Dedifferentiated amniotic fluid mesenchymal stem cell (primary cell): ENCODE data around the gene TERC.
"Not testable (repeated sequence)": the region's sequence is repeated elsewhere in the genome, so short reads cannot be mapped to it uniquely, and the experiment has no call there.

Experiments
- DNase-seq: peaks from one replicate; pipeline ENCODE4 v3.0.0-alpha.2; 2016; ENCODE audit errors: extremely low spot score

TERC gene

DNA sequence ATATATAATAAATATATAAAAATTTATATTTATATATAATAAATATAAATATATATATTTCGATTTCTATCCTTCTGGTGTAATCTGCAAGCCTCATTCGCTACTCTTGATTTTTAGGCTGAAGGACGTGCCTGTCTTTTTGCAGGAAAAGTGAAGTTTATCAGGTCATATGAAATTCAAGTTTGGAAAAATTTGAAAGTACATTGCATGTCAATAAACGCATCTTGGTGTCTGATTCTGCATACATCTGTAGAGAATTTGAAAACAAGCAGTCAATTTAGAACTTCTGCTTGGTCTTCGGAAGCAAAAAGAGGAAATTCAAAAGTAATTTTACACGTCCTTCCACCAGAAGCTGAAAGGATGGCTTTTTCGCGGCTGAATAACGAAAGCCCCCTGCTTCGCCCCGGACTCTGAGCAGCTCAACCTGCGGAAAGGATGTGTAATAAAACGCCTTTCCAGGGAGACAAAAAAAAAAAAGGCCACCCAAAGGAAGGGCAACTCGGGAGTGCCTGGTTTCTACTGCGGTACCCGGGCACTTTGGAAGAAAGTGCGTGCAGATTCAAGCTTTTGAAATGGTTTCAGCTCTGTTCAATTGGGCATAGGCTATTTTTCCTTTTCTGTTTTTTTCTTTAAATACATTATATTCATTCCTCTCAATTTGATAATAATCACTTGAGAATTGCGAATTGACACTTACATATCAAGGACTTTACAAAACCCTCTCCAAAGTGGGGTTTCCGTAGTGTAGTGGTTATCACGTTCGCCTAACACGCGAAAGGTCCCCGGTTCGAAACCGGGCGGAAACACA is 6.8 kb upstream of the TERC start:
- DNase-seq, result peak; percentile 83

DNA sequence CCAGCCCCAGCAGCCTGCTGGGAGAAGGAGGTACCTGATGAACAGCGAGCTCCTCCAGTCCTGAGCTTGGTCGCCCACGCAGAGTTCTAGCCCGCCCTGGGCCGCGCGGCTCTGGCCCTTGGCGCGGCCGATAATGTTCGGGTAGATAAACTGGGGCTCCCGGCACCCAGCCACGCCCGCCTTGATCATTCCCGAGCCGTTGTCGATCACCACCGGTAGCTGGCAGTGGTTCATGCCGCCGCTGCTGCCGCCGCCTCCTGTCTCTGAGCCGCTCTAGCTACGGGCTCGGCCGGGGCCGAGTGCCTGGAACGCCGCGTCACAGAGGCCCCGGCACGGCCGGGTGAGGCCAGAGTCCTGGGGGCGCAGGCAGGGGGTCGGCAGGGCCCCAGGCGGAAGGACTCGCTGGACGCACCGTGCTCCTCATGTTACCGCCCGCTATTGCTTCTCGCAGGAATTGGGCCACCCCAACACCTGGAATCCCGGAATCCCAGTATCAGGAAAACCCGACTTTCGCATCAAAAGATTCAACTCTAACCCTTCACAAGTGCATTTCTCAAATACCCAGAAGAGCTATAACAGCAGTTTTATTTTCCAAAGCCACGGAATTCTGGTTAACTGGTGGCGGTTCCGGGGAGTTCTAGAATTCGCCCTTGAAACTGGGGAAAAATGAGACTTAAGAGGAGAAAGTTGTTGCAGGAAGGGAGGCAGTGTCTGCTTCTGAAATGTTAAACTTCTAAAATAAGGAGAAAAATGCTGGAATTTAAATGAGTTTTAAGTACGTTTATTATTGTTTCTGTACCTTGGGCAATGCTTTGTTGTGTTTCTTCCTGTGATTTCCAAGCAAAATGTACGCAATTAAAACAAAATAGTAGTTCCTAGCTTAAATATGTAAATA is 4.7 kb upstream of the TERC start, which contains the start of gene ACTRT3:
TSS of gene ACTRT3 (minus strand) at position 275 of the 895 bp plus-strand sequence. CDS start at position 234, 41 bp downstream.
- DNase-seq, result peak; percentile 36

DNA sequence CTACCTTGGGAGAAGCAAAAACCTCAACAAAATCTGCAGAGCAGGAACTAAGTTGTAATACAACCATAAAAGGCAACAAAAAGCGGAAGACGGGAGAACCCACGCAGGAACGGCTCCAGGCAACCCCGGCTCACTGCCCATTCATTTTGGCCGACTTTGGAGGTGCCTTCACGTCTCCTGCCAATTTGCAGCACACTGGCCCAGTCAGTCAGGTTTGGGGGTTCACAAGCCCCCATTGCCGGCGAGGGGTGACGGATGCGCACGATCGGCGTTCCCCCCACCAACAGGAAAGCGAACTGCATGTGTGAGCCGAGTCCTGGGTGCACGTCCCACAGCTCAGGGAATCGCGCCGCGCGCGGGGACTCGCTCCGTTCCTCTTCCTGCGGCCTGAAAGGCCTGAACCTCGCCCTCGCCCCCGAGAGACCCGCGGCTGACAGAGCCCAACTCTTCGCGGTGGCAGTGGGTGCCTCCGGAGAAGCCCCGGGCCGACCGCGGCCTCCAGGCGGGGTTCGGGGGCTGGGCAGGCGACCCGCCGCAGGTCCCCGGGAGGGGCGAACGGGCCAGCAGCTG is 463 bp downstream of the TERC start:
- DNase-seq, result peak; percentile 27

DNA sequence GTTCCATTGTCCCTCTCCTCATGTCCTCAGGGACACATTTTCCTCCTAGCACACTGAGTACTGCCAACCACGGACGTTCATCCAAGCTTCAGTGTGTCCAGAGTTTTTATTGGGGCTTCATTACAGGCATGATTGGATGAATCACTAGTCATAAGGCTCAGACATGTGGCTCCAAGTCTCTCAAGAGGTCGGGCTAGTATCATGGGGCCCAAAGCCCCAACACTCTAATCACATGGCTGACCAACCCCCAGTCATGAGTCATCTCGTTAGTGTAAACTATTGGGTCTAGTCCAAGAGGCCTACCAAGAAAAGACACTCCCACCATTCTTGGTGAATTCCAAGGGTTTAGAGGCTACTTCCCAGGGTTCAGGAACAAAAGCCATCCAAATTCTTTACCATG is 4.4 kb downstream of the TERC start:
- DNase-seq, result no peak

DNA sequence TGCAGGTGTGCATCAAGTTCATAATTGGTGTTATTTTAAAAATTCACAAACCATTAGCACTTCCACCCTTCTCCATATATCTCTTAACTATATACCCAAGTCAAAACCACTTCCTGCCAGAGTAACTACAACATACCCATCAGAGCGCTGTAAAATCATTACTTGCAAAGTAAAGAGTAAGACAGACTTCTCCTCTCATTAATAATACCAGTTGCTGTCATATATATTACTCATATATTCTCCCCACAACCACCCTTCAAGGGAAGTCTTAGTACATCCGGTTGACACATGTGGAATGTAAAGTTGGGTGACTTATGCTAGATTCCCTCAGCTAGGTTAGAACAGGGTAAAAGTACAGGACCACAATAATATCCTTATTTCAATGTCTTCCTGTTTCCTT is 5.6 kb downstream of the TERC start:
- DNase-seq, result no peak

DNA sequence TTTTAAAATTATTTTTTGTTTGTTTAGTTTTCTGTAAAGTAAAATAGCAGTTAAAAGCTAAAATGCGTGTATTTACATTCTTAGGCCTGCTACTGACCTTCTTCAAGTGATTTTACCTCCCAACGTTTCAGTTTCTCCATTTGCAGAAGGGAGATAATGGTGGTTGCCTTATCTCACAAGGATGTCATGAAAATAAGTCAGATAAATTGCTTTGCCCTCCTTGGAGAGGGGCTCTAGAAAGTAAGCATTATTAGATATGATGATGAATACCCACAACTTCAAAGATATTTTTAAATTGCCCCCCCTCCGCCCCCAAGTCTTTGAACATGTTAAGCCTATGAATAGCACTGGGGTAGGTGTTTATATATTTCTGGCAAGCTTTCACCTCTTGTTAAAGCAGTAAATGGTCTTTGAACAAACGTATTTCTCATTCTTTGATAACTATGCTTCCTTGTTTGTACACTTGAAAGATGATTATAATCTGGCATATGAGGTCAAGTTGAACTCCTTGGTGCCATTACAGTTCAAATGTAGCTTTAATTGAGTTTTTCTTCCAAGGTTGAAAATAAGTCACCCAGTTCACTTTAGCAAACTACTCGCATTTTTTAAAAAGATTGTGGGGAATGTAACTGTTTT is 6.4 kb downstream of the TERC start:
- DNase-seq, result no peak

DNA sequence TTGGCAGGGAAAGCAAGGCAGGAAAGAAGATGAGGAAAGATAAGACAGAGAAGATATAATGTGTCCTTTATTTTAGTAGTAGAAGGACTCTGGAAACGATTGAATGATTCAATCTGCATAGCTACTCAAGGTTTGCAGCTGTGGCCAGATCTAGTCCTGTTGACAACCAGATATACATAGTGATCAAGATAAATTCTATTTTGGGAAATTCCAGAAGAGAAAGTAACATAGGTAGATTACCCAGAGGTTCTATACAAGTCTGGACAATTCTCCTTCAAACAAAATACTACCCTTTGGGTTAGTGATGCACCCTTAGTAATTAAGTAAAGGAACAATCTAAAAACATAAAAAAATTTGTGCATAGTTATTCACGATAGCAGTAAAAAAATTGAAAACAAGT is 9.4 kb downstream of the TERC start:
- DNase-seq, result no peak

DNA sequence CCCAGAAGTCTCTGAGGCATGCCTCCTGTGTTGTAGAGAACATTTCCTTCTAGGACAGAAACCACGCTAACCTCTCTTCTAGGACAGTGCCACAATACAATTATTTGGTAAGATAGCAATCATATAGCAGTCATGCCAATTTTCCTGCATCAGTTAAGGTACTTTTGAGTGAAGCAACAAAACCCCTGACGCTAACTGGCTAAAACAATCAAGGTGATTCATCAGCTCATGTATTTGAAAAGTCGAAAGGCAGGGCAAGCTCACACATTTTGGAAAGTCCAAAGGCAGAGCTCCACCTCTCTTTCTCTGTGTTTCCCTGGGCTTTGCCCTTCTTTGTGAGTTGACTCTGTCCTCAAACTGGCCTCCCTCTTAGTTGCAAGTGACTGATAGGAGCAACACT is 10.1 kb downstream of the TERC start:
- no peak for DNase-seq

DNA sequence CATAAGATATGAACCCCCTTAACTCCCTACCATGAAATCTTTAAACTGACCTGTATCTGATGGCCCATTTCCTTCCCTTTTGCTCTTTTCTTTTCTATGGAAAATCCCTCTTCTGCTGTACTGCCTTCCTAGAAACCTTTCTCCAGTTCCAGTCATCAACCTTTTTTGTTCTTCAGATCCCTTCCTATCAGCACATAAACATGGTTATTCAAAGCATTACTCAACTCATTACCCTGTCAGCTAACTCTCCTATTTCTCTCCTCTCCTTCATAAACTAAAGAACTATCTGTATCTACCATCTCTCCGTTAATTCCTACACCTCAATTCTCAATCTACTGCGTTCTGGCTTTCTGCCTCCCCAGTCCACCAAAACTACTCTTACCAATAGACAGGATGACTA is 13.0 kb downstream of the TERC start:
- no peak for DNase-seq

DNA sequence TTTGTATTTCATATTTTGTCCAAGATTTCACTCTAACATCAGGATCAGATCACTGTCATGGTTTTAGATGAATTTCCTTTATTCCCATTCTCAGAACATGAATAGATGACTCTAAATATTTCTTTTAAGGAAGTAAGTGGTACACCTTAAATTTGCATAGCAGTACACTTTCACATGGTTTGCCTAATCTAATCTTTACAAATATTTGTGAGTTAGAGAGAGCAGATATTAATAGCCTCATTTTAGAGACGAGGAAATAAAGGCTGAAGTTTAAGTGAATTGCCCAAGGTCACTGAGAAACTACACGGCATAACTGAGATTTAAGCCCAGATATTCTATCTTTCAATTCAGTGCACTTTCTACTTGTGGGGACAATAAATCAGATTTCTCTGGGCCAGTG is 14.2 kb downstream of the TERC start:
- no peak for DNase-seq

DNA sequence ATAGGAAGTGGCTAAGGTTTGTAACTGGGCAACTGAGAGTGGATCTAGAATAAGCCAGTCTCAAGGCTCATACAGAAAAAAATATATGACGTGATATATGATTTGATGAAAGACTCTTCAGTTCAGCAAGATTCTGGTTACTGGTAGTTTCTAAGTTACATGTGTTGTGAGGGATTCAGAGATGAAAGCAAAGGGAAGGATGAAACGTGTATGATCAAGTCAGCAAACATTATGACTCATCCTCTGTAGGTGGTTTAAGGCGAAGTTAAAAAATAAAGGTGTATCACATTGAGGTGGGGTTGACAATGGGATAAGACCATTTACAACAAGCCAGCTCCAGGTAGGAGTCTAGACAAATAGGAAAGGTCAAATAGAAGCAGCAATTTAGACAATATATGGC is 16.2 kb downstream of the TERC start:
- DNase-seq, result no peak

DNA sequence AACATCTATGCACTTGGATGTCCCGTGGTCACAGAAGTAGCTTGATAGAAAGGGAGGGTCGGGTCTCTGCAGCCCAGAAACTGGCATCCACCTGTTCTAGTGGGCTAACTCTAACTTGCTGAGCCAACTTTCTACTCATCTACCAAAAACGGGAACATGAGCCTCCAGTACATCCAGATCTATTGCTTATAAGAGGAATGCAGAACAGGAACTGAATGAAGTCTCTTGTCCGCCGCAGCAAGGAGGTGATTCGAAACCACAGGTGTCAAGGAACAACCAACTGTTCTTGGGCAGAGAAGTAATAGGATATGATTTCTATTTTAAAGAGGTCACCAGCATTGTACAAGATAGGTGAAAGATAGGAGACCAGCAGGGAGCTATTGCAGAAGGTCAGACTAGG is 17.9 kb downstream of the TERC start:
- DNase-seq, result no peak

DNA sequence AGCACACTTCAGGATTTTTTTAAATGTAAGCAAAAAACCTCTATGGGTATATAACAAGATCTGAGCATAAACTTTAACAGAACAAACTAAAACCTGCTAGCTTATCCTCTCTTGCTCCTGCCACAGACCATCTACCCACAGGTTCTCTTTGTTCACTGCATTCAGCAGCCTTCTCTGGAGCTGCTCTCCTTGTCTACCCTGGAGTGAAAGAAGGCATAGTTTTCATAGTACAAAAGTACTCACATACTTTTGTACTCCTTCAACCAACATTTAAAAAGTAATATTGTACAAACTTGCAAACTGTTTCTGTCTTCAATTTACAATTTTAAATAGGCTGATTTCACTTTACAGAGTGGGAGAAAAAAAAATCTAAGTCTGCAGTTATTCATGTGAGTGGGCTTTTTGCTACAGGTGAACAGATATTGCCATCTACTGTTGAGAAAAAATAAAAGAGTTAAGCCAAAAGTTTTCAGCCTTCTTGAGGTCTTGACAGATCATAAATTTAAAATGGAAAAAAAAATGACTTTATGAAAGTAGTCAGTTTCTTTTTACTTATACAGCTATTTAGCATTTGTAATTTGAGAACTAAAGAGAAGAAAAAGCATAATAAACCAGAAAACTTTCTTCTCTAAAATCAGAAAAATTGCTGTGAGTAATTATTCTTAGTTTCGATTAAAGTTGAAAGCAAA is 20.4 kb downstream of the TERC start:
- DNase-seq, result peak; percentile 57

DNA sequence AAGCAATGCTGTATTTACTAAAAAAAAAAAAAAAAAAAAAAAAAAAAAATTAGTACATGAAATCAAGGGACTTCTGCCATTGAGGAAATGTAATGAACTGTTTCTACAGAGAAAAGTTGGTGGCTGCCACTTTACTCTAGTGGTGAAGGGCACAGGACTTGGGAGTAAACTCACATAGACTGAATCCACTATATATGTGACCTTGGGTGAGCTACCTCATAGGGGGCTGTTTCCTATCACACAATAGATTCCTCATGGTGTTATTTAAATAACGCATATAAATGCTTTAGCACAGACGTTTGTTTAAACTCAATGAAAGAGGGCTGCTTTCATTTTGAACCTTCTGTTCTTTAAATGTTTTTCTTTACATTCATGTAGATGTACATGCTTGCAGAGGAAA is 25.8 kb downstream of the TERC start:
- DNase-seq, result no peak

DNA sequence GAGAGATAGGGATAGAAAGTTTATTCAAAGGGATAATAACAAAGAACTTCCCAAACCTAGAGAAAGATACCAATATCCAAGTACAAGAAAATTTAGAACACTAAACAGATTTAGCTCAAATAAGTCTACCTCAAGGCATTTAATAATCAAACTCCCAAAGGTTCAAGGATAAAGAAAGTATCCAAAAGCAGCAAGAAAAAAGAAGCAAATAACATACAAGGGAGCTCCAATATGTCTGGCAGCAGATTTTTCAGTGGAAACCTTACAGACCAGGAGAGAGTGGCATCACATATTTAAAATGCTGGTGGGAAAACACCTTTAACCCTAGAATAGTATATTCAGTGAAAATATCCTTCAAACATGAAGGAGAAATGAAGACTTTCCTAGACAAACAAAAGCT is 33.0 kb downstream of the TERC start:
- DNase-seq, result not testable (repeated sequence)

DNA sequence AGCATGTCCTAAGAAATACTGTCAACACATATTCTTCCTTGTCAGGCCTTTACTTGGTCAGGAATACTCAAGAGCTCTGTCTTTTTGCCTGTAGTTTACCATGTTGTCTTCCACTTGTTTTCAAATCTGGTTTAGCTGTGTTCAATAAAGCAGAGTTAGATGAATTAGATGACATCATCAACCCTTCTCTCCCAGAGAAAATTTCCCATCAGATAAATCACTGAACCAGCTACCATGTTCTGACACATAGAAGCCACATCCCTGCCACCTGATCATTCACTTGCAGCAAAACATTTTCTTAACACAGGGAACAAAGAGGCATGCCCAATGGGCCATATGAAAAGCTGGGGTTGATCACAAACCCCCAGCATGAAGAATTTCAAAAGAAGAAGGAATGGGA is 42.1 kb downstream of the TERC start:
- DNase-seq, result no peak

DNA sequence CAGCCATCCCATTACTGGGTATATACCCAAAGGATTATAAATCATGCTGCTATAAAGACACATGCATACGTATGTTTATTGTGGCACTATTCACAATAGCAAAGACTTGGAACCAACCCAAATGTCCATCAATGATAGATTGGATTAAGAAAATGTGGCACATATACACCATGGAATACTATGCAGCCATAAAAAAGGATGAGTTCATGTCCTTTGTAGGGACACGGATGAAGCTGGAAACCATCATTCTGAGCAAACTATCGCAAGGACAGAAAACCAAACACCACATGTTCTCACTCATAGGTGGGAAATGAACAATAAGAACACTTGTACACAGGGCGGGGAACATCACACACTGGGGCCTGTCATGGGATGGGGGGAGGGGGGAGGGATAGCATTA is 46.4 kb downstream of the TERC start:
- not testable (repeated sequence) for DNase-seq
